Stimulated activated CD4-positive, alpha-beta T cell treated with anti-CD3 and anti-CD28 coated beads, Interleukin-4, amount 100 ng/mL, for 4 hours (primary cell): Measurements from ENCODE around the gene DNLZ.

Experiments used
- DNase-seq, 2 experiments: peaks; one replicate each; pipeline ENCODE4 v3.0.0-alpha.2; 2020

The DNLZ gene

DNA sequence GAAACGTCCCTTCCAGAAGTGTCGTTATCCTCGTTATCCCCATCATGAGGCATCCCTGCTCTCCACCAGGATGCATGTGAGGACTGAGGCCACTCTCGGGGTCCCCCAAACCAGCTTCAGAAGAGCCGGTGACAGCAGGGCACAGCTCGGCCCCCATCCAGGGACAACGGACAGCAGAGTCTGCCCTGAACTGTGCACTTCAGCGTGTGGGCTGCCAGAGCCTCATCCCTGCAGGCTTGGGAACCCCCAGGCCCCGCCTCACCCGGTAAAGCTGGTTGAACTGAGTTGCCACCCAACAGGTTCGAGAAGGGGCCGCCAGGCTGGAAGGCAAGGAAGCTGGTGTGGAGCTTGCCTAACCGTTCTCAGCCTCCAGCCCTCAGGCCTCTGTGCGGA is 10.6 kb upstream of the DNLZ start:
- DNase-seq: no peak

DNA sequence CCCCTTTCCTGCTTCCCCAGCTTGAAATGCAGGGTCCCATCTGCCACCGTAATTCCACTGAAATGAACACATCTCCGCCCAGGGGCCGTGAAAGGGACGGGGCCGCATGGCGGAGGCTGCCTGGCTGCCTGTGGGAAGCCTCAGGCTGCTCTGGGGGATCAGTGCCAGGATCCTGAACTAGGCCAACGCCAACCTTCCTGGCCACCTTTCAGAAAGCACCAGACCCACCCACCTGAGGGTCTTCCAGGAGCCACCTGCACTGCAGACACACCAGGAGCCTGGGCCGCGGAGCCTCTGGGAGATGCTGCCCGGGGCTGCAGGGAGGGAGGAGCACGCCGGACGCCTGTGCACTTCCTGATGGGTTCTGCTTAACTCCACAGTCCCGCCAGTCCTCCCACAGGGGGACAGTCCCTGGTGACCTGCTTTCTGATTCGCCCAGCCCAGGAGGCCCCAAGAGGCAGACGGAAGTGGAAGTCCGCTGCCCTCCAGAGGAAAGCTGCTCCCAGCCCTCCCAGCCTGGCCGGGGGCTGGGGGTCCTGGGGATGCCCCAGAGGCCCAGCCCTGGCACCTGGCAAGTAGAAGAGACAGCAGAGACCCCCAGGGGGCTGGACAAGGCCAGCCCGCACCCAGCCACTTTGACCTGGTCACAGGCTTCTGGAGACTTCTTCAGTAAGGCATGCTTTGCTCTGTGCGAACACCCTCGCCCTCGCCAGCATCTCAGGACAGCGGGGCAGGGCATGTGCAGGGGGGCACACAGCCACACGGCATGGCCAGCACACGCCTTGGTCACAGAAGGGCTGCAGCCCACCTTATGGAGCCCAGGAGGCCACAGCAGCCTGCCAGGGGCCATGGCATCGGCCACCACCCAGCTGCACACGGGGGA is 10.0 kb upstream of the DNLZ start, which contains the start of gene CARD9:
Gene CARD9 (minus strand): TSS at position 370 of the 883 bp plus-strand sequence. CDS start 1,591 bp downstream, outside the sequence.
- no peak for DNase-seq

DNA sequence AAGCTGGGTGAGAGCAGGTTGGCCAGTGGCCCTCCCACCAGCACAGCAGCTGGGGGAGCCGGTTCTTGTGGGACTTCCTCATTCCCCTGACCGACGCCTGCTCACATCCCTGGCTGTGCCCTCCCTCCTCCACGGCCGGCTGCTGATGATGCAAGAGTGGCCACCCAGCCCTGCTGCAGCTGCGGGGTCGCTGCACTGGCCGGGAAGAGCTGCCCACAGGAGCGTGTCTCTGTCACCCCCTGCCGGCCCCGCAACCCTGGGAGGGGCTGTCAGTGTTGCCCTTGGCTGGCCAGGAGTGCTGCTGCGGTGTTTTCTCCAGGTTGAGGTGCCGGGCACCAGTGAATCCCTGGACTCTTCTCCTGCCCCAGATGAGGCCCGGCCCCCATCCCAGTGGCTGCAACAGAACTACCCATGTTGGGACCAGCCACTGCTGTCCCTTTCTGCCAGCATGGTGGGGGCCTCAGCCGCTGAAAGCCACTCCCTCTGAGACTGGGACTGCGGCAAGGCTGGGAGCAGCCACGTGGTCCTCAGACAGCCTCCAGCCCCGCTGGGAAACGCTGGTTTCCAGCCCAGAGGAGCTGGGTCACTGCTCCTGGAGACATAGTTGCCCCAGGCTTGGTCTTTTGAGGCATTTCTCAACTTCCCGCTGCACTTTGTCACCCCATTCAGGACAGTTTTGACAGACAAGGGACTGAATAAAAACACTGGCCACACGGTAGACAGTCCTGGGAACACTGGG is 9.2 kb upstream of the DNLZ start:
- no peak for DNase-seq

DNA sequence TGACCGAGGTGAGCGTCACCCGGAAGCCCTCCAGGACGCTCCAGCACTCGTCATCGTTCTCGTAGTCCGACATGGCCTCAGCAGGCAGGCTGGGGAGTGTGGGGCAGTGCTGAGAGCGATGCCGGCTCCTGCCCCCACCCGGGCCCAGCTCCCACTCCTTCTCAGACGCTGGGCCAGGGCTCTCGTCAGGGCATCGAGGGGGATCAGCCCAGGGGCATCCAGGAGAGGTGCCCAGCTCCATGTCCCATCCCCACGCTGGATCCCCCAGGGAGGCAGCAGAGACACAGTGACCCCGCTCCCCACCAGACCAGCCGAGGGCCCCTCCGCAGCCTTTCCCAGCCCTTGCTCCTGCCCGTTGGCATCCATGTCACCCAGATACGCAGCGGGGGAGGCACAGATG is 8.5 kb upstream of the DNLZ start:
- DNase-seq: no peak

DNA sequence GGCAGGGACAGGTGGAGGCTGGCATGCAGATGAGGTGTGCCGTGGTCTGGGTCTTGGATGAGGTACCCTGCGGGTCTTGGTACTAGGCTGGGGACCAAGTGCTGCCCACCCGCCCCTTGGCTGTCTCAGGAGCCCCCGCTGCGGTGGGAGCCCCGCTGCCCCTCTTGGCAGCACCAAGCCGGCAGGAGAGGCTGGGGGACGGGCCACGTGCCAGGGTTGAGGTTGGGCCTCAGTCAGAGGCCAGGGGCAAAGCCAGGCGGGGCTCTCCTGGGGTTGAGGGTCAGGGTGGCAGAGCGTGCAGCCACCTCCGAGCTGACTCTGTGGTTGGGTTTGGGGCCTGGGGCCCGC is 8.0 kb upstream of the DNLZ start:
- no peak for DNase-seq

DNA sequence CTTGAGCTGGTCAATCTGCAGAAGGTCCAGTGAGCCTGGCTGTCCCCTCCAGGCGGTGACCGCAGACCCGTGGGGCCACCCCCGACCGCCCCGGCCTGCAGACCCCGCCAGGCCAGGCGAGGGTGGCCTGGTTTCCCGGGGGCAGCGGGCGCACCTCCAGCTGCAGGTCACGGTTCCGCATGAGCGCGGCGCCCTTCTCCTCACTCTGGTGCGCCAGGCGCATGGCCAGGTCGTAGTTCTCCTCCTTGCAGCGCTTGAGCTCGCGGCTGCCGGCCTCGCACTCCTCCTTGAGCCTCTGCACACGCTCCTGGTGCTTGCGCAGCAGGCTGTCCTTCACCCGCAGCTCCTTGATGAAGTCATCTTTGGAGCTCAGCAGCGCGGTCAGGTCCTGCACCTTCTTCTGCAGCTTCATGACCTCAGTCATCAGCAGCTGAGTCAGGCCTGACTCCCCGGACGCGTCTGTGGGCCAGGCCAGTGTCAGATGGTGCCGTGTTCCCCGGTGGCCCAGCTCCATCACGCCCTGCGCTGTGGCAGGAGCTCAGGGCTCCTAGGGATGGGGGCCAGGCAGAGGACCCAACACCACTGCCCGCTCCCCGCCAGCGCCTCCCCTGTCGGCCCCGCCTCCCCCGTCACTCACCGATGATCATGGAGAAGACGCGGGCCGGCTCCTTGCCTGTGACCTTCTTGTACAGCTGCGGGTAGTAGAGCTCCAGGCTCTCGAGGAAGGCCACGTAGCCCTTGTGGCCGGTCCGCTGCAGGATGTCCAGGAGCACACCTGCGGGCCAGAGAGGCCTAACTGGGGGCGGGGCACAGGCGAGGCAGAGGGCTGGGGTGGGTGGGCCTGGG is 7.4 kb upstream of the DNLZ start:
- no peak for DNase-seq

DNA sequence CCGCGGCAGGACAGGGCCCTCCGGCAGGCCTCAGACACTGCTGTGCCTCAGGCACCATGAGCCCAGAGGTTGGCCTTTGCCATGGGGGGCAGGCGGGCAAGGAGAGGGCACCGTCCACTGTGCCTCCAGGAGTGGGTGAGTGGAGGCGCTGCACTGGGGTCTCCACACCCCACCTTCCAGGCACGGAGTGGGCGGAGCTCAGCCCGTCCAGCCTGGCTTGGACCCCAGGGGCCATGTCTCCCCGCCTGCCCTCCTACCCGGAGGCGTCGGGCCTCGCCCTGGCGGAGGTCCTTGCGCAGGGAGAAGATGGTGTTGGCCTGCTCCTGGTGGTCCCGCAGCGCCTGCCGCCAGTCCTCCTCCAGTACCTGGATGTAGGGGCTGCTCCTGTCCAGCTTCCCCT is 6.5 kb upstream of the DNLZ start:
- no peak for DNase-seq

DNA sequence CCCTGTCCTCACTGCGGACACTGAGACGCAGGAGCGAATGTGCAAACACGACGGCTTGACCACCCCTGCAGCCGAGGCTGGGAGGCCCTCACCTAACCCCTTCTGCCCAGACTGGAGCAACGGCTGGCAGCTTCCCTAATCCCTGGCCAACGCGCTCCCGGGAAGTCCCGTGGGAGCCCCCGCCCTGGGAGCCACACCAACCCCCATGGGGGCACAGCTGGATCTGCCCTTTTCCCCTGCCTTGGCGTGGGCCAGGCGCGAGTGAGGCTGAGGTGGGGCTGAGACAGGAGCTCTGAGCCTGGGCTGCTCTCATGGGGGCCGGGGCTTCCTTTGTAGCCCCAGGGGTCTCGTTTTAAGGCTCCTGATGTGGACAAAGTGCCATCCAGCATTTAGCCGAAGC is 4.6 kb upstream of the DNLZ start:
- DNase-seq: no peak

DNA sequence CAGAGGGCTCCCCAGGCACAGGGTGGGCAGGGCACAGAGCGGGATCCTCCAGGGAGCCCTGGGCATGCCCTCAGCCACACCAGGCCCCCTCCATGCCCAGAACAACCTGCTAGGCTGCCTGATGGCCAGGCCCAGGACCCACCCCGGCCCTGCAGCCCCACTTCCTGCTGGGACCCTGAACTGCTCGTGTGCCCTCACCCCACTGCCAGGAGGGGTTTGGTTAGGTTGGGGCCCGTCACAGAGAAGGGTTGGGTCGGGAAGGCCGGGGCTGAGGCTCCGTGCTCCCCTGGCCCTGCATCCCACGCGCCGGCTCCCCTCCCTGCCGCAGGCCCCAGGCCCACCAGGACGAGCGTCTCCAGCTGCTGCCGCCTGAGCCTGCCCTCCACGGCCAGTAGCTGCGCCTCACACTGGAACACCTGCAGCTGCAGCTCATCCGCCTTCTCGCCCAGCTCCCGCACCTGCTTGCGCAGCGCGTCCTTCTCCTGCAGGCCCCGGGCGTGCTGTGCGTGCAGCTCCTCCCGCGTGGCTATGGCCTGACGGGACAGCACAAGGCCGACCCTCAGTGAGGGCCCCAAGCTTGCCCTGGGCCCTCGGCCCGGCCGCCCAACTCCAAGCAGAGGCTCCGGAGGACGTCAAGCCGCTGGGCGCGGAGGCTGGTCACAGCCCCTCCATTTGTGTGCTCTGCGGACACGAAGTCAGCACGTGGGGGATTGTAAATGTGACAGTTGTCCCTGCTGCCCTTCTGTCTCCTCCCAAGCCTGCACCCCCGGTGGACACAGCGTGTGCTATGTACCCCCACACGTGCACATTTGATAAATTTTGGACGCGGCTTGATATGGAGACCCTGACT is 4.0 kb upstream of the DNLZ start:
- DNase-seq: no peak

DNA sequence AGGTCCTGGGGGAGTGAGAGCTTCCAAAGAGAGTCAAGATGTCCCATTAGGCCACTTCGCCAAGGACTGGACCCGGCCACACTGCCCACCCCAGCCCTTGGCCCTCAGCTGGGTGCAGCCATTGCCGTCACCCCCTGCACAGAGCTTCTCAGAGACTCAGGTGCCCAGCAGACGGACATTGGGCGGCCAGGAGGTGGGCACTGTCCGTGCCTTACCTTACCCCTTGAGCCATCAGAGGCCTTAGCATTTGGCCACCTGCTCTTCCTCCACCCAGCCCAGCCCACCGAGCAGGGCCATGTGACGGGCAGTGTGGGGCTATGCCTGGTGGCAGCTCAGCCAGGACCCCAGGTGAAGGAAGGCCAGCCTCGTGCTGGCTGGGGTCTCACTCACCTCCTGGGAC is 3.3 kb upstream of the DNLZ start:
- DNase-seq: no peak

DNA sequence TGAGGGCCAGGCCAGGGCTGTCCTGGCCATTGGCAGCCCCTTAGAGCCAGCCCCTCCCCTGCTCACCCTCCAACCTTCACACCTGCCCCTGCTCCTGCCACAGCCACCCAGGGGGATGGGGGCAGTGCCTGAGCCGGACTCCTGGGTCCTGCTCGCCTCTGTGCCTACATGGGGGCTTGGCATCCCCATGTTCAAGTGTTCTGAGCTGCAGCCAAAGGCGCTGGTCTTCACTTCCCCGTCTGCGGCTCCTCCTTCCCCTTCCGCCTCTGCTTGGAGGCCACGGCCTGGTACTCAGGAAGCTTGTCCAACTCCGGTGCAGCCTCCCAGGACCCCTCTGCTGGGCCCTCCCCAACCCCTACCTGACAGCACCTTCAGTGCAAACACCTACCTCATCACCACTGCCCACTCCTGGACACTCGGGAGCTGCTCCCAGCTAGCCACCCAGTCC is 2.3 kb upstream of the DNLZ start:
- DNase-seq: no peak

DNA sequence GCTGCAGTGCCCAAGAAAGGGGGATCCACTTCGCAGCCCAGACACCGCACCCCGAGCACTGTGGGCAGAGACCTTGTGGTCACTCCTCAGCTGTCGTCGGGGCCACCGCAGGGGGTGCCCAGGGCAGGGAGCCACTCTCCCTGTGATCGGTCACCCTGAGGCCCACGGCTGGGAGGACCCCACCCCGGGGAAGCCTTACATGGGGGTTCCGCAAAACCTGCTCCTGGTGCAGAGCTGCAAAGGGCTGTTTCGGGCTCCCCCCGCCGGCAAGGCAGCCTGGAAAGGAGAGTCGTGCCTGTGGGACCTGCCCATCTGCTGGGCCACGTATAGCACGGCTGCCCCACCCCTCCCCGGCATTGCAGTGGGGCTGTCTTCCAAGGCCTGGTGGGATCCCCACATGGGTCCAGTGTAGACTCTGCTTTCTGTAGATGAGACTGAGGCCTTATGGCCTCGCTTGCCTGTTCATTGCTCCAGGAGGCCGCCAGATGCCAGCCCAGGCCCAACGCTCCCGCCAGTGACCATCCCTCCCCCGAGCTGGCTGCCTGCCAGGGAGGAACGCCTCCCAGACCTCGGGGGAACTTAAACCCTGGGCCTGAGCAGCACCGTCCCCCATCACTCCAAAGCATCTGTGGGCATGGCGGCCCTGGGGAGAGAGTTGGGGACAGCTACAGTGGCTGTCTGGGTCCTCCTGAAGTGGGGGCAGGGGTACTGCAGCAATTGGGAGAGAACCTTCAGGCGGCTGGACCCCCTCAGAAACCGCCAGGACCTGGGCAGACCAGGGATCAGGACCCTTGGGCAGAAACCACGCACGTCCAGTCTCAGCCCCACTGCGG is 1.6 kb upstream of the DNLZ start:
- no peak for DNase-seq

DNA sequence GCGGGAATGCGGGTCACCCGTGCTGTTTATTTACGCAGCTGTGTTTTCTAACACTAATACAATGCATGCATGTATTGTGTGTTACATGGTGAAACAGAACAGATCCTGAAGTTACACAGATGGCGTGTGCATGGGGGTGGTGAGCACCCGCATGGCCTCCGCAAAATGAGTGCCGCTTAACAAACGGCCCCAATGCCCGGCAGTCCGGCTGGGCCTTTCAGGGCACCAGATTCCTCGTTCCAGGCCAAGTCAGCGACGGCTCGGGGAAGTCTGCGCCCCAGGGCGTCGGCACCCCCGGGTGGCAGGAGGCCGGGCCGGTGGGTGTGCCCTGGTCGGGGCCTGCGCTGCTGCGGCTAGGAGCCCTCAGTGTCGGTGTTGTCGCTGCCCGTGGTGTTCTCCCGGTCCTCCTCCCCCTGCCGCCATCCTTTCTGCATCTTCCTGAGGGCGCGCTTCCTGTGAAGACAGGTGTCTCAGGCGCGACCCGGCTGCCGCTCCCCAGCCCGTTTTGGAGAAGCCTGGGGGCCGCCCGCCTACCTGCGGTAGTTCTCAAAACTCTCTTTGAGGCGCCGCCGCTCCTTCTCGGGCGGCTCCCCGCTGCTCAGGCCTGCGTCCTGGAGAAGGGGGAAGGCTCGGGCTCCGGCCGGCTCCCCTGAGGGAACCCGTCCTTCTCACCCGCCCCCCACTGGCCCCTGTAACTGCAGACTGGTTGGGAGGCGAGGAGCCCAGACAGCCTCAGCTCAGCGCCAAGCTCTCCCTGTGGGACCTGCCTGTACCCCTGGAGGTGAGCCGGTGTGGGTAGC is 605 bp upstream of the DNLZ start:
- no peak for DNase-seq

DNA sequence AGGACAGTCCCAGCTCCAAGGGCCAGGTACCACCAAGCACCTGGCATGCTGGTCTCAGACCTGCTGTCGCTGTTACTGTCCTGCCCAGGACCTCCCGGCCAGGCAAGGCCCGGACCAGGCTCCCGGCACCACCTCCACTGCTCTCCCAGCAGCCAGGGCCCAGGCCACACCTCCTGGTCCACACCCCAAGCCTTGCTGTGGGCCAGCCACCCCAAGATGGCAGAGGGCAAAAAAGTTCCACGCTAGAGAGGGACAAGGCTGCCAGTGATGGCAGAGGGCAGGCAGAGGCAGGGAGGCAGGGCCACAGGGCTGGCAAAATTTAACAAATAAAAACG is 1.1 kb downstream of the DNLZ start:
- DNase-seq: no peak

DNA sequence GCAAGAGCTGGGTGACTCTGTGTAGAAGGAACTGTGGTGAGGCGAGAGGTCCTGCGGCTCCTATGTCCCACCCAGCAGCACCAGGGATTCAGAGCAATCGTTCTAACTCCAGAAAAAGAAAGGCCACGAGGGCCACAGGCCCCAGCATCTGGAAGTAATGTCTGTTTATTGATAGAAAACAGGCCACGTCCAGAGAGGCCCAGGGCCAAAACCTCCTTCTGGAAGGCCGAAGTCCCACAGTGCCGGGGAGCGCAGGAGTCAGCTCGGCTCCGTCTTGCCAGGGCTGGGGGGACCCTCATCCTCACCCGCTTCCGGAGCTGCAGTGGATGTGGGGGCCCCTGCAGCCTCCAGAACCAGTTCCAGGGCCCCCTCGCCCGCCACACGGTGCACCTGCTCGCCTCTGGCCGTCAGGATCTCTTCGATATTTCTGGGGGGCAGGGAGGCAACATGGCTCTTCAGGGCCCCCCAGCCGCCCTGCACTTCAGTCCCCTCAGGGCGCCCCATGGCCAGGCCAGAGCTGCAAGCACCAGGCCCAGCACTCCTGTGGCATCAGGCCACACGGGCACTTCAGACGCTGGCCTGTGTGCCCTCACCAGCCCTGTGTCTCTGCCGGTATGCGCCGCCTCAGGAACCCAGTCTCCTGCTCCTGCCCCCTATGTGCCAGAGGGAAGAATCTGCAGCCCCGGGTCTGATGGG is 1.6 kb downstream of the DNLZ start:
- no peak for DNase-seq

DNA sequence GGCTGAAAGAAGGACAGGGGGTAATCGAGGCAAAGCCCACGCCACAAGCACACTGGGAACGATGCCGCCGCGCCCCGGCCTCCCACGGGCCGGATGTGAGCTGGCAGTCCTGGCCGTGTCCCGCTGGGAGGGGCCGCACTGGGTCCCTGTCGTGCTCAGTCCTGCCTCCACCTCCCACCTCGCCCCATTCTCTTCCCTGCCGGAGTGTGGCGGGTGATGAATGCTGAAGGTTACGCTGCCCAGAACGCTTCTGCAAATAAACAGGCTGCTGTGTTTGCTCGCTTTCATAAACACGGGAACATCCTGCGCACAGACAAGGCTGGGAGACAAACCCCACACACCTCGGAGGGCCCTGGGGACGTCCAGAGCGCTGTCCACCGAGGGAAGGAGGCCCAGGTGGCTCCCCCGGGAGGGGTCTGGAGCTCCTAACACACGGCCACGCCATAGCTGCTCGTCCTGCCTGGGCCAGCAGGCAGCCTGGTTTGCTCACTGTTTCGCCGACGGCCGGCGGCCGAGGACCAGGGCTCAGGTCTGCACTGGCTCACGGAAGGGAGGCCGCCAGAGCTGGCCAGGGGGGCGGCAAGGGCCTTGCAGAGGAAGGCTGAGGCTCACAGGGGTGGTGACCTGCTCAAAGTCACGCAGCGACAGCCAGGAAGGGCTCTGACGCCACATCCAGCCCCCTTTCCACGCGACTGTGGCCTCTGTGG is 2.3 kb downstream of the DNLZ start:
- DNase-seq: no peak

DNA sequence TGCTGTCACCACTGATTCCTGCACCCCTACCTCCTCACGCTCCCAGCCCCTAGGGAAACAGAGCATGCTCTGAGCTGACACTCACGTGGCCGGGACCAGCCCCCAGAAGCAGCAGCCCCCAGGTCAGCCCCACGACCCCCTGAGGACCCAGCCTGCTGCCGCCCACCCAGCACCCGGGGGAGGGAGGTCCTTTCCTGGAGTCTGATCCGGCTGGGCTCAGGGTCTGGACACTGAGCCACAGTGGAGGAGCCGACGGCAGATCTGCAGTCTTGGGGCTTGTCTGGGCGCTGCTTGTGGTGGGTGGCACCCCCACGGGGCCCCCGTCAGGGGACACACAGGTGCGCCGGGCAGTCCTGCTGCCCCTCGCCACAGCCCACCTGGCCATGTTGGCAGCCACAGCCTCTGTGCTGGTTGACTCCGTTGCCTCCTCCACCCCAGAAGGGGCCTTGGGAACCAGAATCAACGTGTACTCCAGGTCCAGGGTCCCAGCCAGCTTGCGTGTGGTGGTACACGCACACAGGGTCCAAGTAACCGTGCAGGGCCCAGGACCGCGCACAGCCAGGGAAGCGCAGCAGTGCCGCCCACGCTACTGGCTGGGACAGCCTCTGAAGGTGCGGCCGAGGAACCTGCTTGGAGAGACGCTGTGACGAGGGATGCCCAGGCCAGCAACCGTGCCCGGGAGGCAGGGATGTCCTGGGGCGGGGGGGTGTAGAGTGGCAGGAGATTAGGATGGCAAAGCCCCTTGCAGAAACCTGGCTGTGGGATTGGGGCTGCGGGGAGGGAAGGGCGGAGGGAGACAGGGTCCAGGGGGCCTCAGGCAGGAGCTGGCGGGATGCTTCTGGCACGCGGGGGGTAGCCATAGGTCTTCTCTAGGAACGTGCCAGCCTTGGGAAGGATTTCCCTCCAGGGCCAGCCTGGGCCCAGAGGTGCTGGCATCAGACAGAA is 3.5 kb downstream of the DNLZ start:
- DNase-seq: no peak

DNA sequence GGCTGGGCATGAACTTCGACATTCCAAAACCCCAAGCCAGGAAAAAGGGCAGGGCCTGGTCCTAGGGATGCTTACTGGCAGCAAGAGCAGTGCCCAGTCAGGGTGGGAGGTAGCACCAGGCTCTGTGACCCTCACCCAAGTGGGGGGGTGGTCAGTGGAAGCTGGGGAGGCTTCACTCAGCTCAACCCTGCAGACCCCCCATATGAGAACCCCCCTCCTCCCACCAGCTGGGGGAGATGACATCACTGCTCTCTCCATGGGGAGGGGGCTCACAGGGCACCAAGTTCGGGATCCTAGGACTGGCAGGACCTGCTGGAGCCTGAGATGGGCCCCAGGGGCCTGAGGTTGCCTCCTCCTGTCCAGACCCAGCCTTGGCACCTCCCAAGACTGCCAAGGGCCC is 4.7 kb downstream of the DNLZ start:
- DNase-seq: no peak
